ENCODE results near the gene IL17RA.

GRCh38 chr22:17158568-17159503, 74.0 kb downstream of the IL17RA start, which contains the start of gene HDHD5:
- TF ChIP-seq SUZ12 (IDR thresholded peaks at IDR 0.05; ENCODE audit: extremely low read depth, insufficient read depth, insufficient read length) (no peak), ZNF274 (IDR thresholded peaks at IDR 0.05; ENCODE audit: low read depth, low read length) (no peak)
